ENCODE data around the gene ADIG.
"Not testable (repeated sequence)": the region's sequence is repeated elsewhere in the genome, so short reads cannot be mapped to it uniquely, and the experiment has no call there.

The ADIG gene

DNA sequence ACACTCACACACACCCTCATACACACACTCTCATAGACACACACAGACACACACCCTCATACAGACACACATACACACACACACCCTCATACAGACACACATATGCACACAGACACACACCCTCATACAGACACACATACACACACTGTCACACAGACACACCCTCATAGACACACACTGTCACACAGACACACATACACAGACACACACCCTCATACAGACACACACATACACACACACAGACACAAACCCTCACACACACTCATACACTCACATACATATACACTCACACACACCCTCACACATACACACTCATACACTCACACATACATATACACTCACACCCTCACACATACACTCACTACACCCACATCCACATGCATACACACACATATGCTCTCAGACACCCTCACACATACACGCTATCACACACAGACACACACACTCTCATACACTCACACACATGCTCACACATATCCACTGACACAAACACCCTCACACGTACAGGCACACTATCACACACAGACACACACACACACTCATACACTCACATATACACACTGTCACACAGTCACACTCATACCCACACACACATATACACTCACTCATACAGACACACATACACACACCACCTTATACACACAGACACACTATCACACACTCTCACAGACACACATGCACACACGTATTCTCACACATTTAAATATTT is 9.1 kb downstream of the ADIG start:
- H3K4me1 ChIP-seq (ENCODE audit: control insufficient read depth, insufficient read depth, low read length), result no peaks in the 10 kb centered on the region
- DNase-seq (ENCODE audit: low read depth, low spot score), result no peak
- no peaks in the 10 kb centered on the region for H3K9me3 ChIP-seq (ENCODE audit: control insufficient read depth, insufficient read depth, low read length)
- H3K27me3 ChIP-seq (ENCODE audit: control insufficient read depth, insufficient read depth, low read length), result no peaks in the 10 kb centered on the region
- no peak overlapping the region for H3K4me3 ChIP-seq (ENCODE audit: low read length)
- no peak overlapping the region for H3K27ac ChIP-seq (ENCODE audit: low read length)
- 100% methylated on average over 1 of the region's 3 CpGs for WGBS (ENCODE audit: insufficient coverage, insufficient read length)
- no peaks in the 10 kb centered on the region for H3K36me3 ChIP-seq (ENCODE audit: control insufficient read depth, insufficient read depth, low read length)

DNA sequence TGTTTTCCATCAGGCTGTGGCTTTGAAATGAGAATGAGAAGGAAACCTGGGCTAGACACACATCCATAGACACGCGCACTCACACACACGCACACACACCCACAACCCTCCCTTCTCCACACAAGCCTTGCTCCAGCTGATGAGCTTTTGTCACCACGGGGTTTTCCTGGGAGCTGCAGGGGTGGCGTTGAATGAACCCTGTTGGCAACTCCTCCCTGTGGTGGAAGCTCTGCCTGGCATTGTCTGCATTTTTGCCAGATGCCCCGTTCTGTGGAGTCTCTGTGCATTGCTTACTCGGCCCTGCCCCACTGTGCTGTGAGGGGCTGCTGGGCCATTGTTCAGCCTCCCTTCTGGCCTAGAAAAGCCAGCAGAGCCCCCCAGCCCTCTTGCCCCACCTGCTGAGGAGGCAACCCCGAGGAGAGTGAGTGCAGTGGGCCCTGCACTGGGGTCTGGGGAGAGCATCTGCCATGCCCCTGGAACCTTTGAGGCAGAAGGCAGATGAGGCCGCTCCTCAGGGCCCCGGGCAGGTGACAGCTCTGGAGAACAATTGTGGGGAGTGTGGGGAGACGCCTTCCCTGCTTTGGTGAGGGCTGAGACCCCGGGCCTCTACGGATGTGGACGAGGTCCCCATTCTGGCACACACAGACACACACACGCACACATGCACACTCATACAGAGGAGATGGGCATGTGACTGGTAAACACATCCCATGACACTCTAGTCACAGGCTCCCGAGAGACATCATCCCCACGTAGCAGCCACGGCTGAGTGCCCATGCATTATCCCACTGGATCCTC is 9.9 kb downstream of the ADIG start:
- Histone ChIP-seq H3K9me3 (ENCODE audit: control insufficient read depth, insufficient read depth, low read length) (no peaks in the 10 kb centered on the region), H3K27ac (ENCODE audit: low read length) (no peak overlapping the region), H3K4me1 (ENCODE audit: control insufficient read depth, insufficient read depth, low read length) (no peaks in the 10 kb centered on the region), H3K36me3 (ENCODE audit: control insufficient read depth, insufficient read depth, low read length) (no peaks in the 10 kb centered on the region), H3K27me3 (ENCODE audit: control insufficient read depth, insufficient read depth, low read length) (no peaks in the 10 kb centered on the region), H3K4me3 (ENCODE audit: low read length) (no peak overlapping the region)
- no CpG with 5 or more reads among the region's 18 CpGs for WGBS (ENCODE audit: insufficient coverage, insufficient read length)
- no peak for DNase-seq (ENCODE audit: low read depth, low spot score)

DNA sequence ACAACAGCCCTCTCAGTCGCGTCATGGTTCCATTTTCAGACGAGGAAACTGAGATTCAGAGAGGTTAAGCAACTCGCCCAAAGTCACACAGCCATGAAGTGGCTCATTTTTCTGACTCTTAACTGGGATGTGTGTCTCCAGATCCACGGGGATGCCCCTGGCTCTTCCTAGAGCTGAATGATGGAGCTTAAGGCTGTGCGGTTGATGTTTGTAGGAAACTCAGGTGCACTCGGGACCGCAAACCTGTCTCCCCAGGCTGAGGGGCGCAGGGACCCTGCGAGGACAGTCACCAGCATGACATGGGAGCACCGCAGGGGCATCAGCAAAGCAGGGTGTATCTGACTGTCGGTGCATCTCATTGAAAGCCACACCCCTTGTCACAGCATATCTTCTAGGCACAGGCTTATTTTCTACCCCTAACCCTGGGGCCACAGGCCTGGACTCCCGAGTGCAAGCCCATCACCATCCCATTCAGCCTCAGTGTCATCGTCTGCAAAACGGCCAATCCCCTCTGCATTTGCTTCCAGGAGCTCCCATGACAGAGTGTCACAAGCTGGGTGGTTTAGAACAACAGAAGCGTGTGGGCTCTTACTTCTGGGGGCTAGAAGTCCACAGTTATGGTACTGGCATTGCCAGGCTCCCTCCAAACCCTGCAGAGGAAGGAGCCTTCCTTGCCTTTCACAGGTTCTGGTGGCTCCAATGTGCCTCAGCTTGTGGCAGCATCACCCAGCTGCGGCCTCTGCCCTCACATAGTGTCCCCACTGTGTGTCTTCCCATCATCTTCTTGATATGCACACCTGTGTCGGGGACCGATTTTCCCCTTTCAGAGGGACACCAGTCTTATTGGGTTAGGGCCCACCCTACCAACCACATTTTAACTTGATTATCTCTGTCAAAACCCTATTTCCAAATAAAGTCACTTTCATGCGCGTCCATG is 10.7 kb downstream of the ADIG start:
- no peak for DNase-seq (ENCODE audit: low read depth, low spot score)
- no CpG with 5 or more reads among the region's 21 CpGs for WGBS (ENCODE audit: insufficient coverage, insufficient read length)
- Histone ChIP-seq H3K27ac (ENCODE audit: low read length) (no peak overlapping the region), H3K4me1 (ENCODE audit: control insufficient read depth, insufficient read depth, low read length) (no peaks in the 10 kb centered on the region), H3K36me3 (ENCODE audit: control insufficient read depth, insufficient read depth, low read length) (no peaks in the 10 kb centered on the region), H3K27me3 (ENCODE audit: control insufficient read depth, insufficient read depth, low read length) (no peaks in the 10 kb centered on the region), H3K9me3 (ENCODE audit: control insufficient read depth, insufficient read depth, low read length) (no peaks in the 10 kb centered on the region), H3K4me3 (ENCODE audit: low read length) (no peak overlapping the region)

DNA sequence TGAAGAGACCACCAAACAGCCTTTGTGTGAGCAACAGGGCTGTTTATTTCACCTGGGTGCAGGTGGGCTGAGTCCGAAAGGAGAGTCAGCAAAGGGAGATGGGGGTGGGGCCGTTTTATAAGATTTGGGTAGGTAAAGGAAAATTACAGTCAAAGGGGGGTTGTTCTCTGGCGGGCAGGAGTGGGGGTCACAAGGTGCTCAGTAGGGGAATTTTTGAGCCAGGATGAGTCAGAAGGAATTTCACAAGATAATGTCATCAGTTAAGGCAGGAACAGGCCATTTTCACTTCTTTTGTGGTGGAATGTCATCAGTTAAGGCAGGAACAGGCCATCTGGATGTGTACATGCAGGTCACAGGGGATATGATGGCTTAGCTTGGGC is 11.4 kb downstream of the ADIG start:
- not testable (repeated sequence) for H3K4me3 ChIP-seq (ENCODE audit: low read length); H3K4me1 ChIP-seq (ENCODE audit: control insufficient read depth, insufficient read depth, low read length); H3K36me3 ChIP-seq (ENCODE audit: control insufficient read depth, insufficient read depth, low read length); H3K27me3 ChIP-seq (ENCODE audit: control insufficient read depth, insufficient read depth, low read length); H3K9me3 ChIP-seq (ENCODE audit: control insufficient read depth, insufficient read depth, low read length); DNase-seq (ENCODE audit: low read depth, low spot score); H3K27ac ChIP-seq (ENCODE audit: low read length)
- no CpG with 5 or more reads among the region's 3 CpGs for WGBS (ENCODE audit: insufficient coverage, insufficient read length)

- H3K36me3 ChIP-seq (ENCODE audit: control insufficient read depth, insufficient read depth, low read length); DNase-seq (ENCODE audit: low read depth, low spot score); H3K27me3 ChIP-seq (ENCODE audit: control insufficient read depth, insufficient read depth, low read length); H3K4me3 ChIP-seq (ENCODE audit: low read length); H3K9me3 ChIP-seq (ENCODE audit: control insufficient read depth, insufficient read depth, low read length); H3K4me1 ChIP-seq (ENCODE audit: control insufficient read depth, insufficient read depth, low read length); H3K27ac ChIP-seq (ENCODE audit: low read length): not testable (repeated sequence)
- WGBS (ENCODE audit: insufficient coverage, insufficient read length), result no CpG with 5 or more reads among the region's 12 CpGs
Observed at GRCh38 chr20:38594281-38594680, 13.3 kb downstream of the ADIG start.

- not testable (repeated sequence) for H3K27me3 ChIP-seq (ENCODE audit: control insufficient read depth, insufficient read depth, low read length); H3K4me1 ChIP-seq (ENCODE audit: control insufficient read depth, insufficient read depth, low read length); H3K9me3 ChIP-seq (ENCODE audit: control insufficient read depth, insufficient read depth, low read length); DNase-seq (ENCODE audit: low read depth, low spot score); H3K4me3 ChIP-seq (ENCODE audit: low read length); H3K36me3 ChIP-seq (ENCODE audit: control insufficient read depth, insufficient read depth, low read length); H3K27ac ChIP-seq (ENCODE audit: low read length)
- no CpG with 5 or more reads among the region's 15 CpGs for WGBS (ENCODE audit: insufficient coverage, insufficient read length)
Observed at GRCh38 chr20:38595886-38596285, 14.9 kb downstream of the ADIG start.

DNA sequence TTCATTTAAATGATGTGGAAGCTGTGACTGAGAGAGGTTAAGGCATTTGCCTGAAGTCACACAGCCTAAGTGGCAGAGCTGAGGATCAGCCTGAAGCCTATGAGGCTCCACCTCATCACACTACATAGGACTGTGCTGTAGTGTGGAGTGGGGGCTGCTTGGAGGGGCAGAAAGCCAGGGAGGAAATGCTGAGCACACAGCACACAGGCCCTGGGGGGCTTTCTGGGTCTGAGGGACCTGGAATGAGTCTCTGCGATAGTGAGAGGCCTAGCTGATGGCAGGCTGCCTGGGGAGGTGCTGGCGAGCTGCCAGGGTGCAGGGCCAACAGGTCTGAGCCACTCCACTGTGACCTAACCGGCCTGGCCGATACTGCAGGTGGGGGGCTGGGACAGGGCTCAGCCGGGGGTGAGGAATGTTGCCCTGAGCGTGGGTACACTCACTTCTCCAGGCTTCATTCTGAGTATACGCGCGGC is 18.4 kb downstream of the ADIG start:
- H3K4me1 ChIP-seq (ENCODE audit: control insufficient read depth, insufficient read depth, low read length), result peaks cover 2% of the 10 kb centered on the region; the same call in 1 of the 2 replicates
- no peaks in the 10 kb centered on the region for H3K36me3 ChIP-seq (ENCODE audit: control insufficient read depth, insufficient read depth, low read length)
- H3K4me3 ChIP-seq (ENCODE audit: low read length), result no peak overlapping the region
- no CpG with 5 or more reads among the region's 9 CpGs for WGBS (ENCODE audit: insufficient coverage, insufficient read length)
- DNase-seq (ENCODE audit: low read depth, low spot score), result no peak
- no peaks in the 10 kb centered on the region for H3K27me3 ChIP-seq (ENCODE audit: control insufficient read depth, insufficient read depth, low read length)
- no peak overlapping the region for H3K27ac ChIP-seq (ENCODE audit: low read length)
- no peaks in the 10 kb centered on the region for H3K9me3 ChIP-seq (ENCODE audit: control insufficient read depth, insufficient read depth, low read length)

DNA sequence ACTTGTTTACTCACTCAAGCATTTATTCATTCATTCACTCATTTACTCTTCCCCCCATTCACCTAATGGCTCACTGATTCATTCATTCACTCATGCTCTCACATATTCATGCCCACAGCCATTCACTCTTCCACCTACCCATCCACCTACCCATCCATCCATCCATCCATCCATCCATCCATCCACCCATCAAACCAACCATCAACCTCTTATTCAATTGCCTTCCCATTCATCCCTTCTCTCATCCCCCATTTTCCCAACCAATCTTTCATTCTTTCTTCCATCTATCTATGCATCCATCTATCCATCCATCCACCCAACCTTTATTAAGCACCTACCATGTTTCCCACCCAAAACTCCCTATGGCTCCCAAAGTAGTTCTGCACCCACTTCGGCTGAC is 19.1 kb downstream of the ADIG start:
- DNase-seq (ENCODE audit: low read depth, low spot score), result no peak

GRCh38 chr20:38601216-38602184 is 20.5 kb downstream of the ADIG start, which contains the start of gene ARHGAP40:
ARHGAP40 (plus strand) TSS chr20:38601809.
- H3K4me3 ChIP-seq (ENCODE audit: low read length), result peak within 1 kb of the TSS; percentile 34; the same call in 1 of the 2 replicates

More for the DNA sequence above, 19.1 kb downstream of the ADIG start:
- Histone ChIP-seq H3K27me3 (ENCODE audit: control insufficient read depth, insufficient read depth, low read length) (no peaks in the 10 kb centered on the region), H3K36me3 (ENCODE audit: control insufficient read depth, insufficient read depth, low read length) (no peaks in the 10 kb centered on the region), H3K4me3 (ENCODE audit: low read length) (no peak overlapping the region), H3K27ac (ENCODE audit: low read length) (no peak overlapping the region), H3K9me3 (ENCODE audit: control insufficient read depth, insufficient read depth, low read length) (no peaks in the 10 kb centered on the region), H3K4me1 (ENCODE audit: control insufficient read depth, insufficient read depth, low read length) (peaks cover 2% of the 10 kb centered on the region; the same call in 1 of the 2 replicates)
- whole genome bisulfite sequencing (ENCODE audit: insufficient coverage, insufficient read length), result no CpG with 5 or more reads among the region's 1 CpG

More at GRCh38 chr20:38601216-38602184, 20.5 kb downstream of the ADIG start, which contains the start of gene ARHGAP40:
- no peak for DNase-seq (ENCODE audit: low read depth, low spot score)
- Histone ChIP-seq H3K9me3 (ENCODE audit: control insufficient read depth, insufficient read depth, low read length) (no peaks in the 10 kb centered on the region), H3K27ac (ENCODE audit: low read length) (no peak within 1 kb of the TSS), H3K36me3 (ENCODE audit: control insufficient read depth, insufficient read depth, low read length) (no peaks in the 10 kb centered on the region), H3K27me3 (ENCODE audit: control insufficient read depth, insufficient read depth, low read length) (no peaks in the 10 kb centered on the region), H3K4me1 (ENCODE audit: control insufficient read depth, insufficient read depth, low read length) (peaks cover 2% of the 10 kb centered on the region; the same call in 1 of the 2 replicates)
- no CpG with 5 or more reads among the region's 42 CpGs for whole genome bisulfite sequencing (ENCODE audit: insufficient coverage, insufficient read length)
